GM10266 (cell line): ENCODE results near the gene PFKFB1.
A peak's percentile ranks its signal among the peaks of the same experiment; 100 is the strongest.

Experiments used
- DNase-seq: peaks from one replicate; pipeline ENCODE4 v3.0.0; 2012; ENCODE audit errors: extremely low spot score
- TF ChIP-seq, protein P1 (sequence below): IDR thresholded peaks from 2 replicates; pipeline ENCODE4 v1.5.1; 2012; ENCODE audit warnings: mild to moderate bottlenecking, low read depth; ENCODE audit not compliant: control insufficient read depth, insufficient read depth; ENCODE audit errors: missing control alignments

Gene PFKFB1

DNA sequence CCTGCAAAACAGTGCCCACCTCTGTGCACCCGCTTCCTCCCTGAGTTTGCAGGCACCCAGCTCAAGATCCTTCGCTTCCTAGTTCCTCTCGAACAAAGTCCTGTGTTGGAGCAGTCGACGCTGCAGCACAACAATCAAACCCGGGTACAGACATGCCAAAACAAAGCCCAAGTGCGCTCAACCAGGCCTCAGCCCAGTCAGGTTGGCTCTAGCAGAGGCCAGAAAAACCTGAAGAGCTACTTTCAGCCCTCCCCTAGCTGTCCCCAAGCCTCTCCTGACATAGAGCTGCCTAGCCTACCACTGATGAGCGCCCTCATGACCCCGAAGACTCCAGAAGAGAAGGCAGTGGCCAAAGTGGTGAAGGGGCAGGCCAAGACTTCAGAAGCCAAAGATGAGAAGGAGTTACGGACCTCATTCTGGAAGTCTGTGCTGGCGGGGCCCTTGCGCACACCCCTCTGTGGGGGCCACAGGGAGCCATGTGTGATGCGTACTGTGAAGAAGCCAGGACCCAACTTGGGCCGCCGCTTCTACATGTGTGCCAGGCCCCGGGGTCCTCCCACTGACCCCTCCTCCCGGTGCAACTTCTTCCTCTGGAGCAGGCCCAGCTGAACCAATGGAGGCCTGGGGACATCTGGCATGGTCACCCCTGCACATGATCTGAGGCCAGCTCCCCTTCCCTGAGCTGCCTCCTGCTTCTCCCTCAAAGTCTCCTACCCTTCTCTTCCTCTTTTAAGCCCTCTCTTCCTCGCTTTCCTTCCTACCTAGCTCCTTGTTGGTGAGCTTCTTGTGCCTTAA lies 13.0 kb upstream of the PFKFB1 start:
- TF ChIP-seq, protein P1, sequence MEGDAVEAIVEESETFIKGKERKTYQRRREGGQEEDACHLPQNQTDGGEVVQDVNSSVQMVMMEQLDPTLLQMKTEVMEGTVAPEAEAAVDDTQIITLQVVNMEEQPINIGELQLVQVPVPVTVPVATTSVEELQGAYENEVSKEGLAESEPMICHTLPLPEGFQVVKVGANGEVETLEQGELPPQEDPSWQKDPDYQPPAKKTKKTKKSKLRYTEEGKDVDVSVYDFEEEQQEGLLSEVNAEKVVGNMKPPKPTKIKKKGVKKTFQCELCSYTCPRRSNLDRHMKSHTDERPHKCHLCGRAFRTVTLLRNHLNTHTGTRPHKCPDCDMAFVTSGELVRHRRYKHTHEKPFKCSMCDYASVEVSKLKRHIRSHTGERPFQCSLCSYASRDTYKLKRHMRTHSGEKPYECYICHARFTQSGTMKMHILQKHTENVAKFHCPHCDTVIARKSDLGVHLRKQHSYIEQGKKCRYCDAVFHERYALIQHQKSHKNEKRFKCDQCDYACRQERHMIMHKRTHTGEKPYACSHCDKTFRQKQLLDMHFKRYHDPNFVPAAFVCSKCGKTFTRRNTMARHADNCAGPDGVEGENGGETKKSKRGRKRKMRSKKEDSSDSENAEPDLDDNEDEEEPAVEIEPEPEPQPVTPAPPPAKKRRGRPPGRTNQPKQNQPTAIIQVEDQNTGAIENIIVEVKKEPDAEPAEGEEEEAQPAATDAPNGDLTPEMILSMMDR: no peak
- DNase-seq: no peak

DNA sequence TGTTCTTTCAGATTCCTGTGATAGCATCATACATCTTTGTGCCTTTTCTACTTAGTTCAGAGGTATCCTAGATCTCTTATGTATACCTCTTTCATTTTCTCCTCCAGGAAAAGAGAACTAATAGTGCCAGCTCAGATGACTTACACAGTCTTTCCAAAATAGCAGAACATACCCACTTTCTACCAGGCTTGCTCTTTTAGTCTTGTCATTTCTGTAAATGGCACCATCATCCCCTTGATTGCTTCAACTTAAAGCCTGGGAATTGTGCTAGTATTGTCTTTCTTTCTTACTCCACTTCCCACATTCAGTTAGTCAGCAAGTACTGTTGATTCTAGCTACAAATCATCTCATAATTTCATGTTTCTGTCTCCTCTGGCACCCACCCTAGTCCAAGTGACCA lies 11.3 kb upstream of the PFKFB1 start:
- TF ChIP-seq, protein P1: no peak
- DNase-seq: no peak

DNA sequence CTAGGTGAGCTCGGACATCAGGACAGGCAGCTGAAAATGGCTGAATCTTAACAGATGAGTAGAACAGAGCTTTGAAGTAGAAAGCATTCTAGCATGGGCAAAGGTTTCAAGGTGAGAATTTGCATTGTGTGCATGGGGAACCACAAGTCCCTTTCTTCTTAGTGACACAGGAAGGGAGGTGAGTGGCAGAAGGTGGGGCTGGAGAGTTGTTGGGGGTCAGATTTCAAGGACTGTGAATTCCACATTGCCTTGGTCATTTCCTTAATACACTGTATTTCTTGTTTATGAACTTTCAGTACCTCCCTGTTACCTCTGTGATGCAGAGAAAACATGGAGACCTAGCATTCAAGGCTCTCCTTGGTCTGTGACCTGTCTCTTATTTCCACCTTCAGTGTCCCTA lies 10.2 kb upstream of the PFKFB1 start:
- DNase-seq: no peak

DNA sequence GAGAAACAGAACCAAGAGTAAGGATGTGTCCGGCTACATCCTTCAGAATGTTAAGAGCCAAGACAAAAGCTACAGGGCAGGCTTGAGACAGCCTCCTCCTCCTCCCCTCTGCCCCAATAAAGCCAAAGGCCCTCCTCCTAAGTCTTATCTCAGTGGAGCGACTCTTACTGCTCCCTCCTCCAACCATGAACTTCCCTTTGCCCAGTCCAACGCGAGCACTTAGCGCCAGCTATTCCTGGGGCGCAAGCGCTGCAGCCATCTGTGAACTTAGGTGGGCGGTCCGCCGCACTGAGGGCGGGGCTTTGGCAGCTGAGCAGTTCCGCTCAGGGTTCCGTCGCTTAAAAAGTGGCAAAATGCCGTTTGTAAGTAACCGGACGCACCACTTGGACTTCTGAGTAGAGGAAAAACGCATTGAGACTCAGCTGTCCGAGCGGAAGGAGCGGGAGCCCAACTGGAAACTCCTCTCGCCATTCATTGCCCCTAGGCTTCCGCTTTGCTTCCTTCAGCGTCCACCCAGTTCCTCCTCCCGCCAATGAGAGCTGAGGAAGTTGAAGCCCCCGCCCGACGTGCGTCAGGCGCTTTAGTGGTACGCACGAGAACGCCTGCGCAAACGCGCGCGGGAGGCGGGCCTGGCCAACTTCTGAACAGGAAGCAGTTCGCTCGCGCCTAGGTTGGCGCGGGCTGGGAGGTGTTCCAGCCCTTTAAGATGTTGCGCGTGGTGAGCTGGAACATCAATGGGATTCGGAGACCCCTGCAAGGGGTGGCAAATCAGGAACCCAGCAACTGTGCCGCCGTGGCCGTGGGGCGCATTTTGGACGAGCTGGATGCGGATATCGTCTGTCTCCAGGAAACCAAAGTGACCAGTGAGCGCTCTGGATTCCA lies 6.0 kb upstream of the PFKFB1 start, which contains the start of gene APEX2:
APEX2 (plus strand) TSS at position 647 of the 882 bp plus-strand sequence; CDS start at position 707, 60 bp downstream.
- peak; percentile 65 for DNase-seq

More for the DNA sequence above, 10.2 kb upstream of the PFKFB1 start:
- TF ChIP-seq, protein P1: no peak

DNA sequence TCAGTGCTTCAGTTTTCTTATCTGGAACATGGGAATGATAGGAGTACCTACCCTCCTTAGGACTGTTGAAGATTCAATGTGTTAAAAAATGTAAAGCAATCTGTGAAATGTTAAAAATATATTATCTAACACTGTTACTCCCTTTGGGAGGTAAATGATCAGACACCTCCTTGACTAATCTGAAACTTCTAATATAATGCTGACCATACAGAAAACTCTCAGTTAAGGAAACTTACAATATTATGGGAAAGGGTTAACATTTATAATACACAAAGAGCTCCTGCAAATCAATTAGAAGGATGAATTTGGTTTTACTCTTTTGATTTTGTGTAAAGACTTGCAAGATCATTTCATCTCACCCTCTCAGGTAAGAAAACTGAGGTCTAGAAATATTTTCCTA lies 1.6 kb upstream of the PFKFB1 start:
- TF ChIP-seq, protein P1: no peak
- DNase-seq: no peak

More for the DNA sequence above, 6.0 kb upstream of the PFKFB1 start, which contains the start of gene APEX2:
- TF ChIP-seq, protein P1: no peak

DNA sequence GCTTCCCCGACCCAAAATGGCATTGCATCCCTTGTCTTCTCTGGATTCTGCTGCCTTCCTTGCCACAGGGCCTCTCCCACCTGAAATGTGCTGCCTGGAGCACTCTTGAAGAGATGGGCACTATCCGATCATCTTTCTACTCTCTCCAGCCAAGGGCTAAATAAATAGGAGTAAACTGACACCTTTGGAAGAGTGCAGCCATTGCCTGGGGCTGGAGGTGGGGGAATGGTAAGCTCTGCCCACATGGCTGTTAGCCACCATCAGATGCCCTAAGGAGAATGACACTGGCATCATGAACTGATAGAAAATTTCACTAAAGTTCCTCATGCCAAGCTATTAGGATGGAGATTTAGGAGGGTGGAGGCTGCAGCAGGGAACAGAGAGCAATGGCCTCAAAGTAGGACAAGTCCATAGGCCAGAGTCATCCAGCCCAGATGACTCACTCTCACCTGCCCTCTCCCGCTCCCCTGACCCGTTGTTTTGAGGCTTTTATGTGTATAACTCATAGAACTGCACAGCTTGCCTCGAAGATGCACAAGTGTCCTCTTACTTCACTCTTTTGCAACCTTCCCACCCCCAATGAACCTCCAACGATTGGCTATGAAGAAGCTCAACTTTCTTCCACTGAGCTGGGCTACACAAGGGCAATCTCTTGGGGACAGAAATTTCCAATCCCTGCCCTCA lies 822 bp upstream of the PFKFB1 start:
- TF ChIP-seq, protein P1: no peak
- DNase-seq: no peak
